SK-N-SH treated with all-trans-retinoic acid at 6 μM for 48 hours (cell line): ENCODE data around the gene ODR4.

Experiments used
- ATAC-seq: fragments of 200-7000 bp; cut with Tn5 transposase; 3 replicates; pipeline ENCODE4 v1.9.1; 2020; ENCODE audit warnings: mild to moderate bottlenecking, moderate library complexity
- ARNTL ChIP-seq: fragments of 450-650 bp; formaldehyde crosslinking; IDR thresholded peaks from 2 replicates; pipeline ENCODE4 v1.5.0; 2020; ENCODE audit warnings: low read depth, mild to moderate bottlenecking, moderate library complexity, borderline replicate concordance
- BACH2 ChIP-seq: fragments of 250-450 bp; sonication (Bioruptor Pico); IDR thresholded peaks from 2 replicates; pipeline ENCODE4 v1.9.0; 2021; ENCODE audit warnings: mild to moderate bottlenecking, borderline replicate concordance
- CSDC2 ChIP-seq: fragments of 250-450 bp; sonication (Bioruptor Pico); IDR thresholded peaks from 2 replicates; pipeline ENCODE4 v1.5.0; 2020; ENCODE audit warnings: mild to moderate bottlenecking, moderate library complexity
- GLIS3 ChIP-seq: fragments of 250-450 bp; sonication (Bioruptor Pico); IDR thresholded peaks from 2 replicates; pipeline ENCODE4 v1.5.0; 2020; ENCODE audit warnings: mild to moderate bottlenecking, moderate library complexity
- PPARA ChIP-seq: fragments of 250-450 bp; sonication (Bioruptor Pico); IDR thresholded peaks from 2 replicates; pipeline ENCODE4 v1.5.0; 2020; ENCODE audit warnings: mild to moderate bottlenecking, borderline replicate concordance
- RARB ChIP-seq: fragments of 250-450 bp; sonication (Bioruptor Pico); IDR thresholded peaks from 2 replicates; pipeline ENCODE4 v1.8.0; 2021; ENCODE audit warnings: mild to moderate bottlenecking, moderate library complexity
- TCF4 ChIP-seq: fragments of 250-450 bp; sonication (Bioruptor Pico); IDR thresholded peaks from 2 replicates; pipeline ENCODE4 v1.8.0; 2021; ENCODE audit warnings: mild to moderate bottlenecking, moderate library complexity, borderline replicate concordance
- ZC3H10 ChIP-seq: fragments of 250-450 bp; sonication (Bioruptor Pico); IDR thresholded peaks from 2 replicates; pipeline ENCODE4 v1.5.1; 2021; ENCODE audit warnings: mild to moderate bottlenecking, moderate library complexity
- ZNF70 ChIP-seq: fragments of 450-650 bp; formaldehyde crosslinking; IDR thresholded peaks from 2 replicates; pipeline ENCODE4 v1.5.0; 2020; ENCODE audit warnings: mild to moderate bottlenecking, moderate library complexity
- ZNF8 ChIP-seq: fragments of 450-650 bp; formaldehyde crosslinking; IDR thresholded peaks from 2 replicates; pipeline ENCODE4 v1.5.0; 2020; ENCODE audit warnings: mild to moderate bottlenecking, moderate library complexity
- TF ChIP-seq, protein P1 (sequence below): fragments of 250-450 bp; sonication (Bioruptor Pico); IDR thresholded peaks from 2 replicates; pipeline ENCODE4 v1.5.1; 2020; ENCODE audit warnings: low read depth, mild to moderate bottlenecking, moderate library complexity
- TF ChIP-seq, protein P2 (sequence below): fragments of 250-450 bp; sonication (Bioruptor Pico); IDR thresholded peaks from 2 replicates; pipeline ENCODE4 v1.5.0; 2020; ENCODE audit warnings: mild to moderate bottlenecking, moderate library complexity
- TF ChIP-seq, protein P3 (sequence below): fragments of 250-450 bp; sonication (Bioruptor Pico); IDR thresholded peaks from 2 replicates; pipeline ENCODE4 v1.8.0; 2021; ENCODE audit warnings: low read depth, mild to moderate bottlenecking, moderate library complexity, borderline replicate concordance
- TF ChIP-seq, protein P4 (sequence below): fragments of 250-450 bp; sonication (Bioruptor Pico); IDR thresholded peaks from 2 replicates; pipeline ENCODE4 v1.8.0; 2020; ENCODE audit warnings: mild to moderate bottlenecking, moderate library complexity, borderline replicate concordance
- TF ChIP-seq, protein P5 (sequence below): fragments of 250-450 bp; sonication (Bioruptor Pico); IDR thresholded peaks from 2 replicates; pipeline ENCODE4 v1.5.1; 2021; ENCODE audit warnings: mild to moderate bottlenecking, moderate library complexity

The ODR4 gene

DNA sequence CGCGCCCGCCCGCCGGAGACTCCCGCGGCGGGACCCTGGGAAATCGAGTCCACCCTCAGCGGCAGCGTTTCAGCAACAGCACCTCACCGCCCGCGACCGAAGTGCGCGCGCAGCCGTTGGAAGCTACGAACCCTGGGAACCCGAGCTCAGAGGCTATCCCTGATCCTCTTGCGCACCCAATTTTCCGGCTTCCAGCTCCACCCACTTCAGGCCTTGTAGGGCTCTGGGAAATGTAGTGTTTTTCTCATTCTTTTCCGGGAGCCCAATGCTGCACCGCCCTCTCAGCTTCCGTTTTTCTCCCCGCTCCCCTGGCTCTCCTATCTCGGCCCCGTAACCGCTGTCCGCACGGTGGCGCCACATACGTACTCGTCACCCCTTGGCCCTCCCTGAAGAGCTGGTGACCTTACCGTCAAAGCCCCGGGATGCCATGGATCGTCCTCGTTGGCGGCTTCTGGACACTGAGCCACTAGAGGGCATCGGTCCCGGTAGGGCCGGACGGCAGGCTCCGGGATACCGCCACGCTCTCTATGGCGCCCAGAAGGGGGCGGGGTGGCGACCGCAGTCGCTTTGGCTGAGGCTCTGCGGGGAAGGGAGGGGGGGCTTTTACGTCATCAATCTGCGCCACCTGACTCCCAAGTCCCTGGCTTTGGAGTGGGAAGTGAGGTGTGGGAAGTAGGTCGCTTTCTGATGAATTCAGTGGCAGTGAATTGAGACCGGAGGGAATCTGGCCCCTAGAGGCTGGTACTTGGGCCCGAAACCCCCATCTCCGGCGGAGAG is at the start of gene ODR4, which contains the start of gene TPR:
TSS of gene ODR4 (plus strand) at position 687 of the 777 bp plus-strand sequence. CDS start 3,948 bp downstream, outside the sequence.
TSS of gene TPR (minus strand) at position 102 of the 777 bp plus-strand sequence. CDS start 225 bp downstream, outside the sequence.
- peak; percentile 96 for ATAC-seq
- TF ChIP-seq, protein P1, sequence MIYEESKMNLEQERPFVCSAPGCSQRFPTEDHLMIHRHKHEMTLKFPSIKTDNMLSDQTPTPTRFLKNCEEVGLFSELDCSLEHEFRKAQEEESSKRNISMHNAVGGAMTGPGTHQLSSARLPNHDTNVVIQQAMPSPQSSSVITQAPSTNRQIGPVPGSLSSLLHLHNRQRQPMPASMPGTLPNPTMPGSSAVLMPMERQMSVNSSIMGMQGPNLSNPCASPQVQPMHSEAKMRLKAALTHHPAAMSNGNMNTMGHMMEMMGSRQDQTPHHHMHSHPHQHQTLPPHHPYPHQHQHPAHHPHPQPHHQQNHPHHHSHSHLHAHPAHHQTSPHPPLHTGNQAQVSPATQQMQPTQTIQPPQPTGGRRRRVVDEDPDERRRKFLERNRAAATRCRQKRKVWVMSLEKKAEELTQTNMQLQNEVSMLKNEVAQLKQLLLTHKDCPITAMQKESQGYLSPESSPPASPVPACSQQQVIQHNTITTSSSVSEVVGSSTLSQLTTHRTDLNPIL (CRISPR knock-in tag): no peak
- TF ChIP-seq ZC3H10 (CRISPR knock-in tag) (no peak), CSDC2 (CRISPR knock-in tag) (no peak), ZNF8 (CRISPR knock-in tag) (no peak), PPARA (CRISPR knock-in tag) (no peak)
- TF ChIP-seq, protein P2, sequence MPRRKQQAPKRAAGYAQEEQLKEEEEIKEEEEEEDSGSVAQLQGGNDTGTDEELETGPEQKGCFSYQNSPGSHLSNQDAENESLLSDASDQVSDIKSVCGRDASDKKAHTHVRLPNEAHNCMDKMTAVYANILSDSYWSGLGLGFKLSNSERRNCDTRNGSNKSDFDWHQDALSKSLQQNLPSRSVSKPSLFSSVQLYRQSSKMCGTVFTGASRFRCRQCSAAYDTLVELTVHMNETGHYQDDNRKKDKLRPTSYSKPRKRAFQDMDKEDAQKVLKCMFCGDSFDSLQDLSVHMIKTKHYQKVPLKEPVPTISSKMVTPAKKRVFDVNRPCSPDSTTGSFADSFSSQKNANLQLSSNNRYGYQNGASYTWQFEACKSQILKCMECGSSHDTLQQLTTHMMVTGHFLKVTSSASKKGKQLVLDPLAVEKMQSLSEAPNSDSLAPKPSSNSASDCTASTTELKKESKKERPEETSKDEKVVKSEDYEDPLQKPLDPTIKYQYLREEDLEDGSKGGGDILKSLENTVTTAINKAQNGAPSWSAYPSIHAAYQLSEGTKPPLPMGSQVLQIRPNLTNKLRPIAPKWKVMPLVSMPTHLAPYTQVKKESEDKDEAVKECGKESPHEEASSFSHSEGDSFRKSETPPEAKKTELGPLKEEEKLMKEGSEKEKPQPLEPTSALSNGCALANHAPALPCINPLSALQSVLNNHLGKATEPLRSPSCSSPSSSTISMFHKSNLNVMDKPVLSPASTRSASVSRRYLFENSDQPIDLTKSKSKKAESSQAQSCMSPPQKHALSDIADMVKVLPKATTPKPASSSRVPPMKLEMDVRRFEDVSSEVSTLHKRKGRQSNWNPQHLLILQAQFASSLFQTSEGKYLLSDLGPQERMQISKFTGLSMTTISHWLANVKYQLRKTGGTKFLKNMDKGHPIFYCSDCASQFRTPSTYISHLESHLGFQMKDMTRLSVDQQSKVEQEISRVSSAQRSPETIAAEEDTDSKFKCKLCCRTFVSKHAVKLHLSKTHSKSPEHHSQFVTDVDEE (CRISPR knock-in tag): no peak
- TF ChIP-seq, protein P3, sequence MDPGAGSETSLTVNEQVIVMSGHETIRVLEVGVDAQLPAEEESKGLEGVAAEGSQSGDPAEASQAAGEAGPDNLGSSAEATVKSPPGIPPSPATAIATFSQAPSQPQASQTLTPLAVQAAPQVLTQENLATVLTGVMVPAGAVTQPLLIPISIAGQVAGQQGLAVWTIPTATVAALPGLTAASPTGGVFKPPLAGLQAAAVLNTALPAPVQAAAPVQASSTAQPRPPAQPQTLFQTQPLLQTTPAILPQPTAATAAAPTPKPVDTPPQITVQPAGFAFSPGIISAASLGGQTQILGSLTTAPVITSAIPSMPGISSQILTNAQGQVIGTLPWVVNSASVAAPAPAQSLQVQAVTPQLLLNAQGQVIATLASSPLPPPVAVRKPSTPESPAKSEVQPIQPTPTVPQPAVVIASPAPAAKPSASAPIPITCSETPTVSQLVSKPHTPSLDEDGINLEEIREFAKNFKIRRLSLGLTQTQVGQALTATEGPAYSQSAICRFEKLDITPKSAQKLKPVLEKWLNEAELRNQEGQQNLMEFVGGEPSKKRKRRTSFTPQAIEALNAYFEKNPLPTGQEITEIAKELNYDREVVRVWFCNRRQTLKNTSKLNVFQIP (CRISPR knock-in tag): peak; percentile 87; the same call in 1 of the 2 replicates

DNA sequence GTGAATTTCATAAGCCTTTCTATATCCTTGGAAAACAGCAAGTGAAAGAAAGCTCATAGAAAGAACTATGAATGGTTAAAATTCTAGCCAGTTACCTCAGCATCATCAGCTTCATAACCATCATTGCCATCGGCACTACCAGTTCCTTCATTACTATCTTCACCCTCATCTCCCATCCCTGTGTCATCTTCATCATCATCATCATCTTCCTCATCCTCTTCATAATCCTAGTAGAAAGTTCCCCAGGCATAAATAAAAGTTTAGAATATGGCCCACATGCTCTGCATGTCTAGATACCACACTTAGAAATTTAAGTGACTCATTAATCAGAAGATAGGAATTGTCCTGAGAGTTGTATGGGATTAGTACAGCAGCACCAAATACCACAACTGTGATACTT is 49.6 kb upstream of the ODR4 start:
- TF ChIP-seq ARNTL (CRISPR knock-in tag) (no peak), CSDC2 (CRISPR knock-in tag) (no peak), GLIS3 (CRISPR knock-in tag) (no peak)
- TF ChIP-seq, protein P4, sequence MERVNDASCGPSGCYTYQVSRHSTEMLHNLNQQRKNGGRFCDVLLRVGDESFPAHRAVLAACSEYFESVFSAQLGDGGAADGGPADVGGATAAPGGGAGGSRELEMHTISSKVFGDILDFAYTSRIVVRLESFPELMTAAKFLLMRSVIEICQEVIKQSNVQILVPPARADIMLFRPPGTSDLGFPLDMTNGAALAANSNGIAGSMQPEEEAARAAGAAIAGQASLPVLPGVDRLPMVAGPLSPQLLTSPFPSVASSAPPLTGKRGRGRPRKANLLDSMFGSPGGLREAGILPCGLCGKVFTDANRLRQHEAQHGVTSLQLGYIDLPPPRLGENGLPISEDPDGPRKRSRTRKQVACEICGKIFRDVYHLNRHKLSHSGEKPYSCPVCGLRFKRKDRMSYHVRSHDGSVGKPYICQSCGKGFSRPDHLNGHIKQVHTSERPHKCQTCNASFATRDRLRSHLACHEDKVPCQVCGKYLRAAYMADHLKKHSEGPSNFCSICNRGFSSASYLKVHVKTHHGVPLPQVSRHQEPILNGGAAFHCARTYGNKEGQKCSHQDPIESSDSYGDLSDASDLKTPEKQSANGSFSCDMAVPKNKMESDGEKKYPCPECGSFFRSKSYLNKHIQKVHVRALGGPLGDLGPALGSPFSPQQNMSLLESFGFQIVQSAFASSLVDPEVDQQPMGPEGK: no peak
- TF ChIP-seq, protein P5, sequence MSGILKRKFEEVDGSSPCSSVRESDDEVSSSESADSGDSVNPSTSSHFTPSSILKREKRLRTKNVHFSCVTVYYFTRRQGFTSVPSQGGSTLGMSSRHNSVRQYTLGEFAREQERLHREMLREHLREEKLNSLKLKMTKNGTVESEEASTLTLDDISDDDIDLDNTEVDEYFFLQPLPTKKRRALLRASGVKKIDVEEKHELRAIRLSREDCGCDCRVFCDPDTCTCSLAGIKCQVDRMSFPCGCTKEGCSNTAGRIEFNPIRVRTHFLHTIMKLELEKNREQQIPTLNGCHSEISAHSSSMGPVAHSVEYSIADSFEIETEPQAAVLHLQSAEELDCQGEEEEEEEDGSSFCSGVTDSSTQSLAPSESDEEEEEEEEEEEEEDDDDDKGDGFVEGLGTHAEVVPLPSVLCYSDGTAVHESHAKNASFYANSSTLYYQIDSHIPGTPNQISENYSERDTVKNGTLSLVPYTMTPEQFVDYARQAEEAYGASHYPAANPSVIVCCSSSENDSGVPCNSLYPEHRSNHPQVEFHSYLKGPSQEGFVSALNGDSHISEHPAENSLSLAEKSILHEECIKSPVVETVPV (CRISPR knock-in tag): no peak
- no peak for ATAC-seq

DNA sequence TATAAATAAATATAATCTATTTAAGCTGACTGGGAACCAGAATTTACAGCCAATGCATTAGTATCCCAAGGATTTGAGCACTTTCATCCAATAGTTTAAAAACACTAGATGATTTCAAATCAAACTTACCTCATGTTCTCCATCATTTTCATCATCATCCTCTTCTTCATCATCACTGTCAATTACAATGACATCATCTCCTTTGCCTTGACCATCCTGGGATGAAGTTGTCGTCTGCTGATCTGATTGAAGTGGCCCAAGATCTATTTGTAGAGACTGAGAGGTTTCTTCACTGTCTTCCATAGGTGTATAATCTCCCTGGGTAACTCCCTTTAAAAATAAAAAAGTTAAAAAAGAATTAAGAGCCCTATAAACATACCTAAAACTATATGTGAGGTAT is 48.3 kb upstream of the ODR4 start:
- ATAC-seq: no peak
- TF ChIP-seq CSDC2 (CRISPR knock-in tag): no peak
- no peak for TF ChIP-seq BACH2 (CRISPR knock-in tag)
- no peak for TF ChIP-seq TCF4

DNA sequence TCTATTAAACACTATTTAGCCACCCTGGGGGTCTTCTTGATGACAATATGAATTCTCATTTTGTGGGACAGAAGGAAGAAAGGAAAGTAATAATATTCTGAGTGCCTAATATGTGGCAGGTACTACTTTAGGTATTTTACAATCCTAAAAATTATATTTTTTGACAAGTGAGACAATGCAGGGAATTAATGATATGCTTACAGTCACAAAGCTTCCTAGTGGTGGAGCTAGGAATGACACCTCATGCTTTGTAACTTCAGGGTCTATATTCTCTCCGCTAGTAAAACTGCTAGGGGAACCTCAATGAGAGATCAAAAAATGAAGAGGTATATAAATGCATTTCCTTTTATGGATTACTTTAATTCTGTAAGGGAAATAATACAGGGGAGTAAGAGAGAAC is 44.9 kb upstream of the ODR4 start:
- 0 out of 3 replicates have a peak, but pooled peaks have one; percentile 41 for ATAC-seq
- no peak for TF ChIP-seq ZNF8 (CRISPR knock-in tag)
- TF ChIP-seq, protein P5 (CRISPR knock-in tag): no peak
- TF ChIP-seq, protein P2 (CRISPR knock-in tag): no peak
- TF ChIP-seq ZNF70 (CRISPR knock-in tag): no peak
- TF ChIP-seq, protein P4: no peak
- TF ChIP-seq RARB (CRISPR knock-in tag): no peak
- TF ChIP-seq, all 23 proteins: peak for 0
